ENCODE data around the gene KATNB1. TPM values are rescaled to one million over a fixed set of nuclear protein-coding genes. Genes with fewer than 3 reads are reported as not detected.
"Not testable (repeated sequence)": the region's sequence is repeated elsewhere in the genome, so short reads cannot be mapped to it uniquely, and the experiment has no call there.

Gene KATNB1
- total and polyA plus RNA-seq, 4 experiments from 2014 or later, result 23.6 to 26.1 (median 25.5) TPM

GRCh38 chr16:57794849-57795430 lies 59.4 kb downstream of the KATNB1 start:
- no peaks in the 10 kb centered on the region for H3K36me3 ChIP-seq (ENCODE audit: insufficient read depth, low read length)
- peaks cover 10% of the 10 kb centered on the region for H3K4me1 ChIP-seq (ENCODE audit: insufficient read depth, low read length)
- ChIA-PET POLR2A (ENCODE audit: partially characterized antibody) (no interaction called here), CTCF (ENCODE audit: partially characterized antibody) (interaction anchor here (0.8 to 2.4 kb wide), 7 partner anchors 9 to 105 kb away, joined by 3 to 8 read pairs (median 3); no protein-coding TSS in a partner anchor)
- H3K4me3 ChIP-seq (ENCODE audit: low read length in 2 of 2), result no peak overlapping the region
- H3K27me3 Mint-ChIP-seq, result peaks cover 0 to 1% of the 10 kb centered on the region in 2 donors
- DNase-seq, result no peak
- intact Hi-C loops (cut with micrococcal nuclease), result loop anchor here (1.0 to 5.0 kb wide), 2 partner anchors 68 to 207 kb away; partner anchors contain the start of genes USB1 and ZNF319
- H3K27ac ChIP-seq (ENCODE audit: low read depth, low read length), result no peak overlapping the region
- no peak overlapping the region for H3K27ac Mint-ChIP-seq
- no peaks in the 10 kb centered on the region for H3K9me3 ChIP-seq (ENCODE audit: control insufficient read depth in 1 of 2, low read length in 2 of 2)
- H3K9me3 Mint-ChIP-seq, result no peaks in the 10 kb centered on the region
- H3K4me1 Mint-ChIP-seq, result peaks cover 9 to 20% (median 12%) of the 10 kb centered on the region in 4 donors
- no peaks in the 10 kb centered on the region for H3K36me3 Mint-ChIP-seq
- no peaks in the 10 kb centered on the region for H3K27me3 ChIP-seq (ENCODE audit: insufficient read depth, low read length)
- H3K4me3 Mint-ChIP-seq, result no peak overlapping the region

- H3K36me3 ChIP-seq (ENCODE audit: insufficient read depth, low read length), result no peaks in the 10 kb centered on the region
- H3K4me3 Mint-ChIP-seq, result no peak overlapping the region
- no peak overlapping the region for H3K4me3 ChIP-seq (ENCODE audit: low read length in 2 of 2)
- DNase-seq, result peak in 3 of 5 donors; percentile 20 to 31 (median 22)
- H3K9me3 Mint-ChIP-seq, result no peaks in the 10 kb centered on the region
- peaks cover 15% of the 10 kb centered on the region for H3K4me1 ChIP-seq (ENCODE audit: insufficient read depth, low read length)
- POLR2A ChIA-PET (ENCODE audit: partially characterized antibody), result no interaction called here
- no peak overlapping the region for H3K27ac Mint-ChIP-seq
- CTCF ChIA-PET (ENCODE audit: partially characterized antibody), result interaction anchor here (0.7 to 2.4 kb wide), 8 partner anchors 8 to 104 kb away, joined by 3 to 8 read pairs (median 3); no protein-coding TSS in a partner anchor
- no peaks in the 10 kb centered on the region for H3K9me3 ChIP-seq (ENCODE audit: control insufficient read depth in 1 of 2, low read length in 2 of 2)
- H3K27me3 ChIP-seq (ENCODE audit: insufficient read depth, low read length), result no peaks in the 10 kb centered on the region
- H3K4me1 Mint-ChIP-seq, result peaks cover 13 to 23% (median 16%) of the 10 kb centered on the region in 4 donors
- H3K27ac ChIP-seq (ENCODE audit: low read depth, low read length), result no peak overlapping the region
- no peaks in the 10 kb centered on the region for H3K36me3 Mint-ChIP-seq
- H3K27me3 Mint-ChIP-seq, result peaks cover 0 to 1% of the 10 kb centered on the region in 2 donors
- intact Hi-C loops (cut with micrococcal nuclease), result loop anchor here (1.0 to 5.0 kb wide), 2 partner anchors 68 to 207 kb away; partner anchors contain the start of genes USB1 and ZNF319
These were observed 59.9 kb downstream of the KATNB1 start for GRCh38 chr16:57795431-57795878.

- H3K36me3 Mint-ChIP-seq; H3K36me3 ChIP-seq (ENCODE audit: insufficient read depth, low read length); H3K27me3 Mint-ChIP-seq; H3K9me3 ChIP-seq (ENCODE audit: control insufficient read depth in 1 of 2, low read length in 2 of 2); H3K4me3 ChIP-seq (ENCODE audit: low read length in 2 of 2); H3K4me3 Mint-ChIP-seq; DNase-seq; POLR2A ChIA-PET (ENCODE audit: partially characterized antibody); H3K27ac ChIP-seq (ENCODE audit: low read depth, low read length); H3K9me3 Mint-ChIP-seq; H3K27me3 ChIP-seq (ENCODE audit: insufficient read depth, low read length): not testable (repeated sequence)
- peaks cover 20% of the 10 kb centered on the region for H3K4me1 ChIP-seq (ENCODE audit: insufficient read depth, low read length)
- CTCF ChIA-PET (ENCODE audit: partially characterized antibody), result interaction anchor here (0.7 to 1.4 kb wide), 4 partner anchors 12 to 104 kb away, joined by 3 read pairs; no protein-coding TSS in a partner anchor
- intact Hi-C loops (cut with micrococcal nuclease), result loop anchor here (5.0 kb wide), 1 partner anchor 206 kb away; the partner anchor contains the start of genes USB1 and ZNF319
- peaks cover 17 to 29% (median 19%) of the 10 kb centered on the region in 4 donors for H3K4me1 Mint-ChIP-seq
- peak overlapping the region in 1 of 7 donors; percentile 43 for H3K27ac Mint-ChIP-seq
These were observed 60.4 kb downstream of the KATNB1 start for GRCh38 chr16:57796014-57796413.

- H3K9me3 Mint-ChIP-seq, result no peaks in the 10 kb centered on the region
- CTCF ChIA-PET (ENCODE audit: partially characterized antibody), result no interaction called here
- peaks cover 17 to 33% (median 19%) of the 10 kb centered on the region in 4 donors for H3K4me1 Mint-ChIP-seq
- H3K27me3 ChIP-seq (ENCODE audit: insufficient read depth, low read length), result no peaks in the 10 kb centered on the region
- H3K27me3 Mint-ChIP-seq, result peaks cover 0 to 1% of the 10 kb centered on the region in 2 donors
- no peak overlapping the region for H3K4me3 ChIP-seq (ENCODE audit: low read length in 2 of 2)
- no peak overlapping the region for H3K27ac ChIP-seq (ENCODE audit: low read depth, low read length)
- no peaks in the 10 kb centered on the region for H3K36me3 Mint-ChIP-seq
- no peaks in the 10 kb centered on the region for H3K9me3 ChIP-seq (ENCODE audit: control insufficient read depth in 1 of 2, low read length in 2 of 2)
- DNase-seq, result no peak
- no peak overlapping the region for H3K27ac Mint-ChIP-seq
- peaks cover 25% of the 10 kb centered on the region for H3K4me1 ChIP-seq (ENCODE audit: insufficient read depth, low read length)
- no peak overlapping the region for H3K4me3 Mint-ChIP-seq
- intact Hi-C loops (cut with micrococcal nuclease), result loop anchor here (5.0 kb wide), 1 partner anchor 205 kb away; the partner anchor contains the start of genes USB1 and ZNF319
- no peaks in the 10 kb centered on the region for H3K36me3 ChIP-seq (ENCODE audit: insufficient read depth, low read length)
- POLR2A ChIA-PET (ENCODE audit: partially characterized antibody), result no interaction called here
These were observed 61.6 kb downstream of the KATNB1 start for GRCh38 chr16:57797216-57797525.

GRCh38 chr16:57797526-57798266 lies 62.1 kb downstream of the KATNB1 start:
- CTCF ChIA-PET (ENCODE audit: partially characterized antibody), result no interaction called here

GRCh38 chr16:57798267-57798810 lies 62.8 kb downstream of the KATNB1 start:
- intact Hi-C loops (cut with micrococcal nuclease), result loop anchor here (5.0 kb wide), 1 partner anchor 204 kb away; the partner anchor contains the start of genes USB1 and ZNF319
- Histone ChIP-seq H3K36me3 (ENCODE audit: insufficient read depth, low read length) (no peaks in the 10 kb centered on the region), H3K27ac (ENCODE audit: low read depth, low read length) (no peak overlapping the region), H3K9me3 (ENCODE audit: control insufficient read depth in 1 of 2, low read length in 2 of 2) (no peaks in the 10 kb centered on the region), H3K27me3 (ENCODE audit: insufficient read depth, low read length) (no peaks in the 10 kb centered on the region), H3K4me1 (ENCODE audit: insufficient read depth, low read length) (peaks cover 34% of the 10 kb centered on the region), H3K4me3 (ENCODE audit: low read length in 2 of 2) (no peak overlapping the region)
- H3K27ac Mint-ChIP-seq, result peak overlapping the region in 1 of 7 donors; percentile 82
- no peaks in the 10 kb centered on the region for H3K36me3 Mint-ChIP-seq
- DNase-seq, result no peak
- ChIA-PET CTCF (ENCODE audit: partially characterized antibody) (interaction anchor here (1.0 to 1.8 kb wide), 2 partner anchors 43 to 101 kb away, joined by 3 to 4 read pairs; no protein-coding TSS in a partner anchor), POLR2A (ENCODE audit: partially characterized antibody) (no interaction called here)
- no peaks in the 10 kb centered on the region for H3K9me3 Mint-ChIP-seq
- peaks cover 22 to 42% (median 26%) of the 10 kb centered on the region in 4 donors for H3K4me1 Mint-ChIP-seq
- H3K4me3 Mint-ChIP-seq, result no peak overlapping the region
- peaks cover 5 to 6% of the 10 kb centered on the region in 2 donors for H3K27me3 Mint-ChIP-seq

More at GRCh38 chr16:57797526-57798266, 62.1 kb downstream of the KATNB1 start:
- H3K36me3 Mint-ChIP-seq, result no peaks in the 10 kb centered on the region
- H3K9me3 ChIP-seq (ENCODE audit: control insufficient read depth in 1 of 2, low read length in 2 of 2), result no peaks in the 10 kb centered on the region
- no peaks in the 10 kb centered on the region for H3K36me3 ChIP-seq (ENCODE audit: insufficient read depth, low read length)
- no peak overlapping the region for H3K4me3 Mint-ChIP-seq
- peaks cover 2 to 3% of the 10 kb centered on the region in 2 donors for H3K27me3 Mint-ChIP-seq
- H3K4me1 ChIP-seq (ENCODE audit: insufficient read depth, low read length), result peaks cover 28% of the 10 kb centered on the region
- H3K27me3 ChIP-seq (ENCODE audit: insufficient read depth, low read length), result no peaks in the 10 kb centered on the region
- POLR2A ChIA-PET (ENCODE audit: partially characterized antibody), result no interaction called here
- H3K4me1 Mint-ChIP-seq, result peaks cover 19 to 37% (median 22%) of the 10 kb centered on the region in 4 donors
- no peak overlapping the region for H3K27ac Mint-ChIP-seq
- H3K9me3 Mint-ChIP-seq, result no peaks in the 10 kb centered on the region
- no peak overlapping the region for H3K4me3 ChIP-seq (ENCODE audit: low read length in 2 of 2)
- no peak overlapping the region for H3K27ac ChIP-seq (ENCODE audit: low read depth, low read length)
- intact Hi-C loops (cut with micrococcal nuclease), result loop anchor here (5.0 kb wide), 1 partner anchor 205 kb away; the partner anchor contains the start of genes USB1 and ZNF319
- no peak for DNase-seq
